IPS DF 4.7 (cell line): ENCODE data around the gene DUSP9.
"Not testable (repeated sequence)": the region's sequence is repeated elsewhere in the genome, so short reads cannot be mapped to it uniquely, and the experiment has no call there.

Experiments used
- DNase-seq: peaks from one replicate; pipeline ENCODE4 v3.0.0-alpha.2; 2013; ENCODE audit warnings: low spot score; ENCODE audit errors: extremely low read depth

DUSP9 gene

GRCh38 chrX:153689654-153690465 is 42.9 kb downstream of the DUSP9 start:
- no peak for DNase-seq

GRCh38 chrX:153690466-153690865 is 43.5 kb downstream of the DUSP9 start:
- no peak for DNase-seq

DNA sequence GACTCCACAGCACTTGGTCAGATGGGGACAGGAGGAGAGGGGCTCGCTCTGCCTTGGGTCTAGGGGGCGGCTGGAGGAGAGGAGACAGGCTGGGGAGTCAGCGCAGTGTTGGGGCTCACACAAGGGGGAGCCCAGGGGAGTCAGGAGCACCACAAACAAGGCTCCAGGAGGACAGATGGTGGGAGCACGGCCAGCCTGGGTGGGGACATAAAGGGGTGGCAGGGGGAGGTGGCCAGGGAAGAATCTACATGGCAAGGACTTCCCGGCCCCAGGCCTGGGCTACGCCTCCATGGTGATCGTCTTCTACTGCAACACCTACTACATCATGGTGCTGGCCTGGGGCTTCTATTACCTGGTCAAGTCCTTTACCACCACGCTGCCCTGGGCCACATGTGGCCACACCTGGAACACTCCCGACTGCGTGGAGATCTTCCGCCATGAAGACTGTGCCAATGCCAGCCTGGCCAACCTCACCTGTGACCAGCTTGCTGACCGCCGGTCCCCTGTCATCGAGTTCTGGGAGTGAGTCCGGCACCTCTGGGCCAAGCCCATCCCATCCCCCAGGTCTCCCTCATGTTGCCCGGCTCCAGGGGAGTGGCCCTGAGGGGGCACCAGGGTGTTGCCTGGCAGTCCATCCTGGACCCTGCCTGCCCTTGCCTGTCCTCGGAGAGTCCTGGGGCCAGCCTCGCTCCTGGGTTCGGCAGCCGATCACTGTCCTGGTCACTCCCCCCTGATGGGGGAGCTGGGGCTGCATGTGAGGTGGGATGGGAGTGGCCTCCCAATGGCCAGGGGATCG is 44.2 kb downstream of the DUSP9 start:
- not testable (repeated sequence) for DNase-seq

GRCh38 chrX:153692003-153692402 is 45.0 kb downstream of the DUSP9 start:
- DNase-seq, result no peak

DNA sequence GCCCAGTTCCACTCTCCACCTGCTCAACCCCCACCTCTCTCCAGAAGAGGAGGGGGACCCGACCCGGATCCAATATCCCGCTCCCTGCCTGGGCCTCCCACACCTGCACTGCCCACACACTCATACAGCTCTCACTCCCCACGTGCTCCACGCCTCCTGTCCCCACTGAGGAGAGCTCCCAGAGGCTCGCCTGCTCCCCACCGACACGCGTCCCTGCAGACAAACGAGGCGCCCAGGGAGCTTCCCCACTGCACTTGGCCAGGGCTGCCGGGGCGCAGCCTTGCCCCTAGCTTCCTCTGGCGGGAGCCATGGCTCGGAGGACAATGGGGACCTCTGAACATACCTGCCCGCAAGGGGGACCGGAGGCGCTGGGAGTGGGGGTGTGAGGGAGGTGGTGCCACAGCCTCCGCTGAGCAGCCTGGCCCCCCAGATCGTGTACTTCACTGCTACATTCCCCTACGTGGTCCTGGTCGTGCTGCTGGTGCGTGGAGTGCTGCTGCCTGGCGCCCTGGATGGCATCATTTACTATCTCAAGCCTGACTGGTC is 45.7 kb downstream of the DUSP9 start:
- DNase-seq, result no peak

GRCh38 chrX:153693216-153694086 is 46.4 kb downstream of the DUSP9 start:
- no peak for DNase-seq

- DNase-seq, result not testable (repeated sequence)
These were observed 47.3 kb downstream of the DUSP9 start for GRCh38 chrX:153694256-153694655.

DNA sequence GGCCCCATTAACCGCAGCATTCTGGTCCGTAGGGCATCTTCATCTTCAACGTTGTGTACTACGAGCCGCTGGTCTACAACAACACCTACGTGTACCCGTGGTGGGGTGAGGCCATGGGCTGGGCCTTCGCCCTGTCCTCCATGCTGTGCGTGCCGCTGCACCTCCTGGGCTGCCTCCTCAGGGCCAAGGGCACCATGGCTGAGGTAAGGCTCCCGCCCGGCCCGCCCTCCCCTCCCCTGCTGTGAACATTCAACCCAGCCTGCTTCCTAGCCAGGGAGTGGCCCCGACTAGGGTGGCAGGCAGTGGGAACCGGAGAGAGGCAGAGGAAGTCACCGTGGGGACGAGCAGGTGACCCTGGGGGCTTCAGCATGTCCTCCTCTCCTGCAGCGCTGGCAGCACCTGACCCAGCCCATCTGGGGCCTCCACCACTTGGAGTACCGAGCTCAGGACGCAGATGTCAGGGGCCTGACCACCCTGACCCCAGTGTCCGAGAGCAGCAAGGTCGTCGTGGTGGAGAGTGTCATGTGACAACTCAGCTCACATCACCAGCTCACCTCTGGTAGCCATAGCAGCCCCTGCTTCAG is 47.8 kb downstream of the DUSP9 start:
- no peak for DNase-seq

DNA sequence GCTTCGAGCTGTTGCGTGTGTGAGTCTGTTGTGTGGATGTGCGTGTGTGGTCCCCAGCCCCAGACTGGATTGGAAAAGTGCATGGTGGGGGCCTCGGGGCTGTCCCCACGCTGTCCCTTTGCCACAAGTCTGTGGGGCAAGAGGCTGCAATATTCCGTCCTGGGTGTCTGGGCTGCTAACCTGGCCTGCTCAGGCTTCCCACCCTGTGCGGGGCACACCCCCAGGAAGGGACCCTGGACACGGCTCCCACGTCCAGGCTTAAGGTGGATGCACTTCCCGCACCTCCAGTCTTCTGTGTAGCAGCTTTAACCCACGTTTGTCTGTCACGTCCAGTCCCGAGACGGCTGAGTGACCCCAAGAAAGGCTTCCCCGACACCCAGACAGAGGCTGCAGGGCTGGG is 49.1 kb downstream of the DUSP9 start:
- DNase-seq, result no peak

DNA sequence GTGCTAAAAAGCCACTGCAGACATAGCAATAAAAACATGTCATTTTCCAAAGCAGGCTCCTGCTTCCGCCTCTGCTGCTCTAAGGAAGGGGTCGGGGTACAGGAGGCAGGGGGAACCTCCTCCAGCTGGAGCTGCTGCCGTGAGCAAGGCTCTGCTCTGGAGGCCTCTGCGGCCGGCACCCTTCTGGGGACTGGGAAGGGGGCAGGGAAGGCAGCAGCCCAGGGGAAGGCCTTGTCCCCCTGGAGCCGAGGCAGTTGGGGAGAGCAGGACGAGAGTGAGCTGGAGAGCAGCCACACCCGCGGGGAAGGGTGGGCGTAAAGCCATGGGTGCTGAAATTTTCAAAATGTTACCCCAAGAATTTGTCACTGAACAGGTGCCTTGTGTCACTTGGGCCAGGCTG is 49.5 kb downstream of the DUSP9 start:
- DNase-seq, result not testable (repeated sequence)

GRCh38 chrX:153696986-153697722 is 50.2 kb downstream of the DUSP9 start:
- not testable (repeated sequence) for DNase-seq

DNA sequence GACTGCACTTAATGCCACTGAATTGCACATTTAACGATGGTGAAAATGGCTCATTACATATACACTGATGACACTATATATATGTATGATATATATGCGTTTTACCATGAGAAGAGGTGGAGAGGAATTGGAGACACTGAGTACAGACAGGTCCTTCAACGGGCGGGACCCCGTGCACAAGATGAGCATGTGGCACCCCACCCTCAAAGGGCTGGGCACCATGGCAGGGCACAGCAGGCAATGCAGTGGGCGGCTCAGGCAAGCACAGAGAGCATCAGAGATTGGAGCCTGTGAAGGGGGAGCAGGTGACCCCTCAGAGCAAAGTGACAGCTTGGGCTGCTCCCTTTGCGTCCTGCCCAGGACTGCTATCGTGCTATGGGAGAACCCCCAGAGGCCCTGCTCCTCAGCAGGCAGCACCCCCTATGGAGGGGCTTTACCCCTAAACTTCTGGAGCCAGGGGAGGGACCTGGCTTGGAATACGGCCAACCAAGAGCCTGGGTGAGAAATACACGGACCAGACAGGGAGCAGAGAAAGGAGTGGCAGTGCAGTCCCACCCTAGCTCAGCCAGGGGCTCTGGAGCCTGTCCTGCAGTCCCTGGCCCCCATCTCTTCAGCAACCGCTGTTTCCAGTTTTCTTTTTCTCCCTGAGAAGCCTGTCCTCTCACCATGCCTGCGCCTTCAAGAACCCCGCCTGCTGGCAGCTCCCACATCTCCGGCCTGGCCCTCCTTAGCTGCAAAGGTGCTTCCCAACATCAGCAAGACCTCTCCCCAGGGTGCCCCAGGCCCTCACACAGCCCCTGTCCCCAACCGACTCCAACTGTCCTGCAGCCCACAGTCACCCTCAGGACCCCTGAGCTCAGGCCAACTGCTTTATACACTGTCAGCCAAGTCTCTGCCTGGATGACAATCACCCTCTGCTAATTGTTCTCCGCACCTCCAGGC is 51.2 kb downstream of the DUSP9 start:
- DNase-seq, result no peak

GRCh38 chrX:153699210-153699783 is 52.3 kb downstream of the DUSP9 start:
- not testable (repeated sequence) for DNase-seq

DNA sequence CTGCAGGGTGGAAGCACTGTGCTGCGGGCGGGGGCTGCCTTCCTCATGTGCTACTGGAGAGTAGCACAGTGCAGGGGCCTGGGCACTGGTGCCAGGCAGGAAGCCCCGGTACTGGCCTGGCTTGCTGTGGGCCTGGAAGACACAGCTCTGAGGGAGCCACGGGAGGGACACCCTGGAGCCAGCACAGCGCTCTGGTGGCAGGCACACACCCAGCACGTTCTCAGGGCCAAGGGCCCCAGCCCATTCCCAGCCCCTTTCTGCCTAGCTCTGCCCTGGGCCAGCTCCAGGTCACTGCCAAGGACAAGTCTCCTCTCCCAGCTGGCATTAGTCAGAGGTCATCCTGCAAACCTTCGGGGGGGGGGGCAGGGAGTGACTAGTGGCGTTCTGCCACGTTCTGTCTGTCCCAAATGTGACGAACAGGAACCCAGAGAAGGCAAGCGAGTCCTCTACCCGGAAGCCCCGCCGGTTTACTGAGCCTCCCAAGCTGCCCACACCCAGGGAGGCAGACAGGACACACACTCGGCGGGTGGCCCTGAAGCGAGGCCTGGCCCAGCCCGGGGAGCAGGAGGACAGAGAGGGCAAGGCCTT is 52.9 kb downstream of the DUSP9 start:
- not testable (repeated sequence) for DNase-seq

DNA sequence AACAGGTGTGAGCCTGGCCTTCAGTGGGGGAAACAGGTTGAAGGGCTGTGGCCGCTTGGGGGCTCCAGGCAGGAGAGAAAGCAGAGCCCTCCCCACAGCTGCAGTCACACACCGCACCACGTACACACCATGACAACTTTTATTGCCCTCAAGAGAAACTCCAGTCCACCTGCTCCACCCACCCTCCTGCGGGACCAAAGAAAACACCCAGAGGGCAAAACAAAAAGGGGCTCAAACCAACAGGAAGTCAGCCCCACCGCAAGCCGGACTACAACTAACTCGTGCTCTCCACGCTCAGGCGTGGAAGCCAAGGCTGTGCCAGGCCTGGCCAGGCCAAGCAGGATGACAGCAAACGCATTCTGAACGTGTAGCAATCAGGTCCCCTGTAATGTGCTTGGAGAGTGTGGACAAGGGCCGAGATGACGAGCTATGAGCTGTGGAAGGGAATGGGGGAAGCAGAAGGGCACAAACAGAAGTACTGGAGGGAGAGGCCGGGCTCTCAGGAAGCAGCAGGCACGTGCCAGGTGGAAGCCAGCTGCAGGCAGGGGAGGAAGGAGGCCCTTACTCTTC is 53.5 kb downstream of the DUSP9 start:
- DNase-seq, result no peak
